ENCODE data around the gene SPAG9.

DNA sequence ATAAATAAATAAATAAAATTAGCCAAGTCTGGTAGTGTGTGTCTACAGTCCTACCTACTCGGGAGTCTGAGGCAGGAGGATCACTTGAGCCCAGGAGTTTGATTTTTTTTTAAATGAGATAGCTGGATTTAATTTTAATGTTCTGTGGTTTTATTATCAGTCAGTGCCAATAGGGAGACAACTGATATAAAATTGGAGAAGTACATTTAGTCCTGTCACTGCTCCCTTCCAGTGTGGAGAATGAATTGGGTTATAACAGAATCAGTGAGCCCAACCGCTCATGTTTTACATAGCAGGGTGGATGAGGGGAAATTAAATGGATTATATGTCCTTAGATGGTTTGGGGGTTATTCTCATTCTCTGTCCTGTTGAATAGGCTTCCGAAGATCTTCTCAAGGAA, 38.9 kb upstream of the SPAG9 start:
- no peak for TF ChIP-seq FOXM1 (IDR thresholded peaks at IDR 0.05; ENCODE audit: borderline replicate concordance)
- TF ChIP-seq TARDBP (IDR thresholded peaks at IDR 0.05): no peak
- no peak for TF ChIP-seq HDGF (IDR thresholded peaks at IDR 0.05; ENCODE audit: borderline replicate concordance)
- no peak for TF ChIP-seq BHLHE40 (IDR thresholded peaks at IDR 0.05; ENCODE audit: borderline replicate concordance)
- TF ChIP-seq LEF1 (IDR thresholded peaks at IDR 0.05; ENCODE audit: borderline replicate concordance): no peak
- no peak for TF ChIP-seq CTBP1 (IDR thresholded peaks at IDR 0.05; ENCODE audit: borderline replicate concordance)
- no peak for TF ChIP-seq SP1 (IDR thresholded peaks at IDR 0.05)
- TF ChIP-seq ELF4 (IDR thresholded peaks at IDR 0.05): no peak

Measured in HEK293T (cell line).